Measurements from ENCODE around the gene ENTPD2. TPM values are rescaled to one million over a fixed set of nuclear protein-coding genes. Genes with fewer than 3 reads are reported as not detected.

Gene ENTPD2
- total and polyA plus RNA-seq, 2 experiments from 2014 or later: 1.8 to 1.9 TPM

- TF ChIP-seq EZH2phosphoT487 (IDR thresholded peaks at IDR 0.05; ENCODE audit: unreplicated experiment) (no peak), JUNB (IDR thresholded peaks at IDR 0.05; ENCODE audit: unreplicated experiment) (no peak), STAT1 (IDR thresholded peaks at IDR 0.05; ENCODE audit: unreplicated experiment) (no peak), NANOG (IDR thresholded peaks at IDR 0.05; ENCODE audit: borderline replicate concordance) (no peak), ZNF114 (CRISPR knock-in tag; IDR thresholded peaks at IDR 0.05) (no peak), POLR2AphosphoS5 (IDR thresholded peaks at IDR 0.05; ENCODE audit: low read depth) (no peak), REST (IDR thresholded peaks at IDR 0.05; ENCODE audit: unreplicated experiment) (no peak), EZH2 (IDR thresholded peaks at IDR 0.05; ENCODE audit: low read depth, unreplicated experiment) (no peak), ZNF331 (CRISPR knock-in tag; IDR thresholded peaks at IDR 0.05; ENCODE audit: low read depth) (no peak), CREB1 (CRISPR knock-in tag; IDR thresholded peaks at IDR 0.05; ENCODE audit: low read depth) (no peak)
- TF ChIP-seq, protein P1, sequence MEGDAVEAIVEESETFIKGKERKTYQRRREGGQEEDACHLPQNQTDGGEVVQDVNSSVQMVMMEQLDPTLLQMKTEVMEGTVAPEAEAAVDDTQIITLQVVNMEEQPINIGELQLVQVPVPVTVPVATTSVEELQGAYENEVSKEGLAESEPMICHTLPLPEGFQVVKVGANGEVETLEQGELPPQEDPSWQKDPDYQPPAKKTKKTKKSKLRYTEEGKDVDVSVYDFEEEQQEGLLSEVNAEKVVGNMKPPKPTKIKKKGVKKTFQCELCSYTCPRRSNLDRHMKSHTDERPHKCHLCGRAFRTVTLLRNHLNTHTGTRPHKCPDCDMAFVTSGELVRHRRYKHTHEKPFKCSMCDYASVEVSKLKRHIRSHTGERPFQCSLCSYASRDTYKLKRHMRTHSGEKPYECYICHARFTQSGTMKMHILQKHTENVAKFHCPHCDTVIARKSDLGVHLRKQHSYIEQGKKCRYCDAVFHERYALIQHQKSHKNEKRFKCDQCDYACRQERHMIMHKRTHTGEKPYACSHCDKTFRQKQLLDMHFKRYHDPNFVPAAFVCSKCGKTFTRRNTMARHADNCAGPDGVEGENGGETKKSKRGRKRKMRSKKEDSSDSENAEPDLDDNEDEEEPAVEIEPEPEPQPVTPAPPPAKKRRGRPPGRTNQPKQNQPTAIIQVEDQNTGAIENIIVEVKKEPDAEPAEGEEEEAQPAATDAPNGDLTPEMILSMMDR (conservative IDR thresholded peaks at IDR 0.05; ENCODE audit: low read depth in 2 of 2): no peak
- TF ChIP-seq, protein P2, sequence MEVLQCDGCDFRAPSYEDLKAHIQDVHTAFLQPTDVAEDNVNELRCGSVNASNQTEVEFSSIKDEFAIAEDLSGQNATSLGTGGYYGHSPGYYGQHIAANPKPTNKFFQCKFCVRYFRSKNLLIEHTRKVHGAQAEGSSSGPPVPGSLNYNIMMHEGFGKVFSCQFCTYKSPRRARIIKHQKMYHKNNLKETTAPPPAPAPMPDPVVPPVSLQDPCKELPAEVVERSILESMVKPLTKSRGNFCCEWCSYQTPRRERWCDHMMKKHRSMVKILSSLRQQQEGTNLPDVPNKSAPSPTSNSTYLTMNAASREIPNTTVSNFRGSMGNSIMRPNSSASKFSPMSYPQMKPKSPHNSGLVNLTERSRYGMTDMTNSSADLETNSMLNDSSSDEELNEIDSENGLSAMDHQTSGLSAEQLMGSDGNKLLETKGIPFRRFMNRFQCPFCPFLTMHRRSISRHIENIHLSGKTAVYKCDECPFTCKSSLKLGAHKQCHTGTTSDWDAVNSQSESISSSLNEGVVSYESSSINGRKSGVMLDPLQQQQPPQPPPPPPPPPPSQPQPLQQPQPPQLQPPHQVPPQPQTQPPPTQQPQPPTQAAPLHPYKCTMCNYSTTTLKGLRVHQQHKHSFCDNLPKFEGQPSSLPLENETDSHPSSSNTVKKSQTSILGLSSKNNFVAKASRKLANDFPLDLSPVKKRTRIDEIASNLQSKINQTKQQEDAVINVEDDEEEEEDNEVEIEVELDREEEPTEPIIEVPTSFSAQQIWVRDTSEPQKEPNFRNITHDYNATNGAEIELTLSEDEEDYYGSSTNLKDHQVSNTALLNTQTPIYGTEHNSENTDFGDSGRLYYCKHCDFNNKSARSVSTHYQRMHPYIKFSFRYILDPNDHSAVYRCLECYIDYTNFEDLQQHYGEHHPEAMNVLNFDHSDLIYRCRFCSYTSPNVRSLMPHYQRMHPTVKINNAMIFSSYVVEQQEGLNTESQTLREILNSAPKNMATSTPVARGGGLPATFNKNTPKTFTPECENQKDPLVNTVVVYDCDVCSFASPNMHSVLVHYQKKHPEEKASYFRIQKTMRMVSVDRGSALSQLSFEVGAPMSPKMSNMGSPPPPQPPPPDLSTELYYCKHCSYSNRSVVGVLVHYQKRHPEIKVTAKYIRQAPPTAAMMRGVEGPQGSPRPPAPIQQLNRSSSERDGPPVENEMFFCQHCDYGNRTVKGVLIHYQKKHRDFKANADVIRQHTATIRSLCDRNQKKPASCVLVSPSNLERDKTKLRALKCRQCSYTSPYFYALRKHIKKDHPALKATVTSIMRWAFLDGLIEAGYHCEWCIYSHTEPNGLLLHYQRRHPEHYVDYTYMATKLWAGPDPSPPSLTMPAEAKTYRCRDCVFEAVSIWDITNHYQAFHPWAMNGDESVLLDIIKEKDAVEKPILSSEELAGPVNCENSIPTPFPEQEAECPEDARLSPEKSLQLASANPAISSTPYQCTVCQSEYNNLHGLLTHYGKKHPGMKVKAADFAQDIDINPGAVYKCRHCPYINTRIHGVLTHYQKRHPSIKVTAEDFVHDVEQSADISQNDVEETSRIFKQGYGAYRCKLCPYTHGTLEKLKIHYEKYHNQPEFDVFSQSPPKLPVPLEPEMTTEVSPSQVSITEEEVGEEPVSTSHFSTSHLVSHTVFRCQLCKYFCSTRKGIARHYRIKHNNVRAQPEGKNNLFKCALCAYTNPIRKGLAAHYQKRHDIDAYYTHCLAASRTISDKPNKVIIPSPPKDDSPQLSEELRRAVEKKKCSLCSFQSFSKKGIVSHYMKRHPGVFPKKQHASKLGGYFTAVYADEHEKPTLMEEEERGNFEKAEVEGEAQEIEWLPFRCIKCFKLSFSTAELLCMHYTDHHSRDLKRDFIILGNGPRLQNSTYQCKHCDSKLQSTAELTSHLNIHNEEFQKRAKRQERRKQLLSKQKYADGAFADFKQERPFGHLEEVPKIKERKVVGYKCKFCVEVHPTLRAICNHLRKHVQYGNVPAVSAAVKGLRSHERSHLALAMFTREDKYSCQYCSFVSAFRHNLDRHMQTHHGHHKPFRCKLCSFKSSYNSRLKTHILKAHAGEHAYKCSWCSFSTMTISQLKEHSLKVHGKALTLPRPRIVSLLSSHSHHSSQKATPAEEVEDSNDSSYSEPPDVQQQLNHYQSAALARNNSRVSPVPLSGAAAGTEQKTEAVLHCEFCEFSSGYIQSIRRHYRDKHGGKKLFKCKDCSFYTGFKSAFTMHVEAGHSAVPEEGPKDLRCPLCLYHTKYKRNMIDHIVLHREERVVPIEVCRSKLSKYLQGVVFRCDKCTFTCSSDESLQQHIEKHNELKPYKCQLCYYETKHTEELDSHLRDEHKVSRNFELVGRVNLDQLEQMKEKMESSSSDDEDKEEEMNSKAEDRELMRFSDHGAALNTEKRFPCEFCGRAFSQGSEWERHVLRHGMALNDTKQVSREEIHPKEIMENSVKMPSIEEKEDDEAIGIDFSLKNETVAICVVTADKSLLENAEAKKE (CRISPR knock-in tag; IDR thresholded peaks at IDR 0.05): no peak
- TF ChIP-seq, protein P3, sequence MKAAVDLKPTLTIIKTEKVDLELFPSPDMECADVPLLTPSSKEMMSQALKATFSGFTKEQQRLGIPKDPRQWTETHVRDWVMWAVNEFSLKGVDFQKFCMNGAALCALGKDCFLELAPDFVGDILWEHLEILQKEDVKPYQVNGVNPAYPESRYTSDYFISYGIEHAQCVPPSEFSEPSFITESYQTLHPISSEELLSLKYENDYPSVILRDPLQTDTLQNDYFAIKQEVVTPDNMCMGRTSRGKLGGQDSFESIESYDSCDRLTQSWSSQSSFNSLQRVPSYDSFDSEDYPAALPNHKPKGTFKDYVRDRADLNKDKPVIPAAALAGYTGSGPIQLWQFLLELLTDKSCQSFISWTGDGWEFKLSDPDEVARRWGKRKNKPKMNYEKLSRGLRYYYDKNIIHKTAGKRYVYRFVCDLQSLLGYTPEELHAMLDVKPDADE (IDR thresholded peaks at IDR 0.05): no peak
- no peak overlapping the region for H3K27ac Mint-ChIP-seq
- peaks cover 8% of the 10 kb centered on the region for H3K36me3 ChIP-seq (ENCODE audit: insufficient read depth)
- no peak overlapping the region for H3K4me3 ChIP-seq
- no peaks in the 10 kb centered on the region for H3K27me3 ChIP-seq (ENCODE audit: insufficient read depth)
- H4K20me1 ChIP-seq (replicated peaks; ENCODE audit: insufficient read depth): no peaks in the 10 kb centered on the region
- H3K4me2 ChIP-seq: no peak overlapping the region
- H3K4me3 Mint-ChIP-seq: no peak overlapping the region
- peaks cover 2% of the 10 kb centered on the region for H3K27me3 Mint-ChIP-seq (ENCODE audit: insufficient read depth, low read depth, poor library complexity)
- H3K4me1 ChIP-seq (ENCODE audit: insufficient read depth): no peaks in the 10 kb centered on the region
- DNase-seq (ENCODE audit: low spot score): no peak
- no peaks in the 10 kb centered on the region for H3K9me2 ChIP-seq (ENCODE audit: insufficient read depth)
- H3K9me3 Mint-ChIP-seq: peaks cover 2% of the 10 kb centered on the region; the same call in 1 of the 3 replicates
- no peak overlapping the region for H3K27ac ChIP-seq (ENCODE audit: low read depth)
- no peak overlapping the region for H2AFZ ChIP-seq
- H3F3A ChIP-seq (replicated peaks; ENCODE audit: low read depth): peaks cover 11% of the 10 kb centered on the region; the same call in 1 of the 2 replicates
- H3K36me3 Mint-ChIP-seq (ENCODE audit: low read depth): peaks cover 18% of the 10 kb centered on the region
- no peaks in the 10 kb centered on the region for H3K79me2 ChIP-seq (replicated peaks; ENCODE audit: insufficient read depth)
- H3K4me1 Mint-ChIP-seq: no peaks in the 10 kb centered on the region; the same call in 2 of the 3 replicates
- ATAC-seq: no peak
Observed at GRCh38 chr9:137099231-137099630, 45.4 kb upstream of the ENTPD2 start.
